Glomerular endothelial cell (primary cell): ENCODE results near the gene HPCAL4. TPM values are rescaled to one million over a fixed set of nuclear protein-coding genes. Genes with fewer than 3 reads are reported as not detected.

Experiments
- DNase-seq: peaks from one replicate; pipeline ENCODE4 v3.0.0-alpha.2; 2011; ENCODE audit warnings: low read depth, low spot score; ENCODE audit errors: extremely low read depth
- total RNA-seq: library from RNA; depleted of rRNA; stranded (reverse); fragments of >200 nt; gene quantifications from 2 replicates; pipeline ENCODE4 v1.2.3, GENCODE V29; 2015

The HPCAL4 gene
- total RNA-seq, 1 donor from 2014 or later: not detected

DNA sequence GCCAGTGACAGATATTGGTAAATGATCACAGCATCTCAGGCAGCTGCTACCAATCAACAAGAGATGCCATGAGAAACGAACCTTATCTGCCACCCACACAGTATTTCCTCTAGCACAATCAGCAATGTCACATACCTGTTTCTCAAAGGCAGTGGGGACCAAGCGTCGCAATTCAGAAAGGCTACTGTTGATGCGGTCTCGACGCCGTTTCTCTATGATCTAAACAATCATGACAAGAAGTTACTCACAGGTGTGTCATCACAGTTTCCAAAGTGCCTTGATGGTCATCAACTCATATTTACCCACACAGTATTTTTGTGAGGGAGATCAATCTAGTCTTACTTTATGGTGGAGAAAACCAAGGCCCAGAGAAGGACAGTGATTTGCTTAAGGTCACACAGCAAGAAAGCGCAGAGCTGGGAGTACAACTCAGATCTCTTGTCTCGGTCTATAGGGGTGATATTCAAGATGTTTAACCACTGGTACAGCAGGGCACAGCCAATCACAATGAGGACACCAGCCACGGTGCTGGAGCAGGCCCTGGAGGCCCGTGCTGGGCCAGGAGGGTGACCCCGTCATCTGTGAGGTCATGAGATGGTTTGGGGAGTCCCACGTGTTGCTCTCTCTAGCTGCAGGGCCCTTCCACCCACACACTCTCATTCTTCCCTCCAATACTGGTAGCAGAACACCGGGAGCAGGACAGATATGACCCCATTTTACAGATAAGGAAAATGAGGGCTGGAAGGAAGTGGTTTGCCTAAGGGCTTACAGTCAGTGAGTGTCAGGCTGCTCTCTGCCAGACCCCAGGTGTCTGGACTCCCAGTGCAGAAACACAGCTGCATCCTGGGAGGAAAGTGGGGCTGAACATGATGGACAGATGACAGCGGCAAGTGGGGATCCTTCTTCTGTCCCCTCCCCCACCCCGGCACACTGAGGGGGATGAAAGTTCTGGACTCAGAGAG, 59.6 kb downstream of the HPCAL4 start:
- no peak for DNase-seq

DNA sequence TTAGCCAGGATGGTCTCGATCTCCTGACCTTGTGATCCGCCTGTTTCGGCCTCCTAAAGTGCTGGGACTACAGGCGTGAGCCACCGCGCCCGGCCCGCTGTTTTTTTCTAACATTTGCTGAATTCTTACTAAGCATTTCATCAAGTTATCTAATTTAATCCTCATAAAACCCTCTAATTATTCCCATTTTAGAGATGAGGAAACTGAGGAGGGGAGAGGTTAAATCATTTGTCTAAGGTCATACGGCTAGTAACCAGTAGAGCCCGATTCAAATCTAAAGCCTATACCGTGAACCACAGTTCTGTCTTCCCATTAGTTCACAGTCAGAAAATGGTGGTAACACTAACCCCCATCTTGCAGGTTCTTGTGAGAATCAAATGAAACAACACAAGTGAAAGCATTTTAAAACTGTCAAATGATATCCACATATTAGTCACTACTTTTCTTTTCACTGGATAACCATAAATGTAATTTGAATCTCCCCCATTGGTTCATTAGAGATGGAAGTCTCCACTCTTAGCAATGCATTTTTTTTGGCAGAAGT, 62.4 kb downstream of the HPCAL4 start:
- no peak for DNase-seq

Other genes starting within 250 kb of the HPCAL4 start
- gene BMP8A, start 199.8 kb downstream of the HPCAL4 start, total RNA-seq: 0.15 and 0.53 TPM in 2 replicates
- 144 and 157 TPM in 2 replicates for gene PABPC4, start 114.6 kb downstream of the HPCAL4 start, total RNA-seq
- gene HEYL, start 51.8 kb downstream of the HPCAL4 start, total RNA-seq: 0.44 and 0.82 TPM in 2 replicates
- not detected in 2 replicates for gene NT5C1A, start 19.3 kb downstream of the HPCAL4 start, total RNA-seq
- gene PPIE, start 47.4 kb upstream of the HPCAL4 start, total RNA-seq: 33.8 and 35.3 TPM in 2 replicates
- gene OXCT2, start 79.9 kb upstream of the HPCAL4 start, total RNA-seq: 1.2 and 2.5 TPM in 2 replicates
- gene BMP8B, start 97.4 kb upstream of the HPCAL4 start, total RNA-seq: 0.05 TPM in 1 of 2 replicates, not detected in the other
- 20.3 and 21.6 TPM in 2 replicates for gene TRIT1, start 192.1 kb upstream of the HPCAL4 start, total RNA-seq
- gene MYCL, start 210.5 kb upstream of the HPCAL4 start, total RNA-seq: 2.5 and 3.3 TPM in 2 replicates